ENCODE measurements around the gene COLQ.

COLQ gene

GRCh38 chr3:15521573-15521965, at the start of gene COLQ:
COLQ (minus strand) TSS chr3:15521706; CDS start chr3:15521625, 81 bp downstream.
- no peaks in the 10 kb centered on the region for H3K4me1 ChIP-seq (ENCODE audit: control insufficient read depth, insufficient read depth, low read length)
- H3K36me3 ChIP-seq (ENCODE audit: control insufficient read depth, insufficient read depth, low read length), result no peaks in the 10 kb centered on the region
- no peak within 1 kb of the TSS for H3K9ac ChIP-seq (ENCODE audit: low read depth, low read length)
- peak within 1 kb of the TSS; percentile 1 for H3K4me3 ChIP-seq (ENCODE audit: low read depth, low read length)
- peaks cover 15% of the 10 kb centered on the region for H3K27me3 ChIP-seq (ENCODE audit: control insufficient read depth, insufficient read depth, low read length)
- H3K9me3 ChIP-seq (ENCODE audit: control insufficient read depth, insufficient read depth, low read length), result no peaks in the 10 kb centered on the region

GRCh38 chr3:15563190-15563589, 41.7 kb upstream of the COLQ start:
- H3K9me3 ChIP-seq (ENCODE audit: control insufficient read depth, insufficient read depth, low read length), result no peaks in the 10 kb centered on the region
- H3K4me1 ChIP-seq (ENCODE audit: control insufficient read depth, insufficient read depth, low read length), result no peaks in the 10 kb centered on the region
- no peak overlapping the region for H3K9ac ChIP-seq (ENCODE audit: low read depth, low read length)
- no peak overlapping the region for H3K4me3 ChIP-seq (ENCODE audit: low read depth, low read length)
- H3K27me3 ChIP-seq (ENCODE audit: control insufficient read depth, insufficient read depth, low read length), result no peaks in the 10 kb centered on the region
- peaks cover 21% of the 10 kb centered on the region for H3K36me3 ChIP-seq (ENCODE audit: control insufficient read depth, insufficient read depth, low read length)

DNA sequence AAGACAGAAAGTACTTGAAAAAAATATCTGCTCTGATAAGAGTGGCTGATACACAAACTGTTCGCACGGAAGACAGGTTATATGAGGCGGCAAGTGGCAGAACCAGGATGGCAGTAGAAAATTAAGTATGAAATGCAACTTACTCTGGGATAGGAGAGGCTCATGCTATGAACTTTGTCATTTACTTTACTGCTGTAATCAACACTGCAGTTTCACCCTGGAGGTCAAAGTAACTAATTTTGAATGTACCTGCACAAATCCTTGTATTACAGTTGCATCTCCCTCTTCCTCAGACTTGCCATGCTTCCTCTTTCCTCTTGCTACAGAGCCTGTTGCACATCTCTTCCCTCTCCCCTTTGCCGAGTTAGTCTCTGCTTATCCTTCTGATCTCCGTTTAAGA, 41.1 kb upstream of the COLQ start:
- H3K36me3 ChIP-seq (ENCODE audit: control insufficient read depth, insufficient read depth, low read length), result peaks cover 18% of the 10 kb centered on the region
- H3K9me3 ChIP-seq (ENCODE audit: control insufficient read depth, insufficient read depth, low read length), result no peaks in the 10 kb centered on the region
- no peaks in the 10 kb centered on the region for H3K27me3 ChIP-seq (ENCODE audit: control insufficient read depth, insufficient read depth, low read length)
- no peak overlapping the region for H3K9ac ChIP-seq (ENCODE audit: low read depth, low read length)
- H3K4me3 ChIP-seq (ENCODE audit: low read depth, low read length), result no peak overlapping the region
- H3K4me1 ChIP-seq (ENCODE audit: control insufficient read depth, insufficient read depth, low read length), result peaks cover 2% of the 10 kb centered on the region

GRCh38 chr3:15558581-15558980, 37.1 kb upstream of the COLQ start:
- Histone ChIP-seq H3K27me3 (ENCODE audit: control insufficient read depth, insufficient read depth, low read length) (no peaks in the 10 kb centered on the region), H3K4me1 (ENCODE audit: control insufficient read depth, insufficient read depth, low read length) (peaks cover 2% of the 10 kb centered on the region), H3K9me3 (ENCODE audit: control insufficient read depth, insufficient read depth, low read length) (no peaks in the 10 kb centered on the region), H3K9ac (ENCODE audit: low read depth, low read length) (no peak overlapping the region), H3K4me3 (ENCODE audit: low read depth, low read length) (no peak overlapping the region), H3K36me3 (ENCODE audit: control insufficient read depth, insufficient read depth, low read length) (peaks cover 12% of the 10 kb centered on the region)

GRCh38 chr3:15557511-15557946, 36.0 kb upstream of the COLQ start:
- H3K4me1 ChIP-seq (ENCODE audit: control insufficient read depth, insufficient read depth, low read length), result peaks cover 2% of the 10 kb centered on the region
- peaks cover 2% of the 10 kb centered on the region for H3K36me3 ChIP-seq (ENCODE audit: control insufficient read depth, insufficient read depth, low read length)
- no peaks in the 10 kb centered on the region for H3K9me3 ChIP-seq (ENCODE audit: control insufficient read depth, insufficient read depth, low read length)
- H3K27me3 ChIP-seq (ENCODE audit: control insufficient read depth, insufficient read depth, low read length), result no peaks in the 10 kb centered on the region
- no peak overlapping the region for H3K9ac ChIP-seq (ENCODE audit: low read depth, low read length)
- no peak overlapping the region for H3K4me3 ChIP-seq (ENCODE audit: low read depth, low read length)

- no peaks in the 10 kb centered on the region for H3K36me3 ChIP-seq (ENCODE audit: control insufficient read depth, insufficient read depth, low read length)
- H3K9ac ChIP-seq (ENCODE audit: low read depth, low read length), result no peak overlapping the region
- no peaks in the 10 kb centered on the region for H3K27me3 ChIP-seq (ENCODE audit: control insufficient read depth, insufficient read depth, low read length)
- peaks cover 2% of the 10 kb centered on the region for H3K4me1 ChIP-seq (ENCODE audit: control insufficient read depth, insufficient read depth, low read length)
- H3K9me3 ChIP-seq (ENCODE audit: control insufficient read depth, insufficient read depth, low read length), result no peaks in the 10 kb centered on the region
- no peak overlapping the region for H3K4me3 ChIP-seq (ENCODE audit: low read depth, low read length)
Measured at GRCh38 chr3:15556512-15556911, 35.0 kb upstream of the COLQ start.

GRCh38 chr3:15553749-15554148, 32.2 kb upstream of the COLQ start:
- no peak overlapping the region for H3K4me3 ChIP-seq (ENCODE audit: low read depth, low read length)

GRCh38 chr3:15551902-15552301, 30.4 kb upstream of the COLQ start:
- Histone ChIP-seq H3K9me3 (ENCODE audit: control insufficient read depth, insufficient read depth, low read length) (no peaks in the 10 kb centered on the region), H3K36me3 (ENCODE audit: control insufficient read depth, insufficient read depth, low read length) (no peaks in the 10 kb centered on the region)

More at GRCh38 chr3:15553749-15554148, 32.2 kb upstream of the COLQ start:
- no peak overlapping the region for H3K9ac ChIP-seq (ENCODE audit: low read depth, low read length)
- H3K4me1 ChIP-seq (ENCODE audit: control insufficient read depth, insufficient read depth, low read length), result peaks cover 2% of the 10 kb centered on the region
- H3K27me3 ChIP-seq (ENCODE audit: control insufficient read depth, insufficient read depth, low read length), result no peaks in the 10 kb centered on the region
- no peaks in the 10 kb centered on the region for H3K36me3 ChIP-seq (ENCODE audit: control insufficient read depth, insufficient read depth, low read length)
- H3K9me3 ChIP-seq (ENCODE audit: control insufficient read depth, insufficient read depth, low read length), result no peaks in the 10 kb centered on the region

GRCh38 chr3:15549846-15550245, 28.3 kb upstream of the COLQ start:
- Histone ChIP-seq H3K27me3 (ENCODE audit: control insufficient read depth, insufficient read depth, low read length) (no peaks in the 10 kb centered on the region), H3K4me1 (ENCODE audit: control insufficient read depth, insufficient read depth, low read length) (no peaks in the 10 kb centered on the region), H3K9ac (ENCODE audit: low read depth, low read length) (no peak overlapping the region), H3K4me3 (ENCODE audit: low read depth, low read length) (no peak overlapping the region), H3K9me3 (ENCODE audit: control insufficient read depth, insufficient read depth, low read length) (no peaks in the 10 kb centered on the region), H3K36me3 (ENCODE audit: control insufficient read depth, insufficient read depth, low read length) (no peaks in the 10 kb centered on the region)

More at GRCh38 chr3:15551902-15552301, 30.4 kb upstream of the COLQ start:
- no peak overlapping the region for H3K4me3 ChIP-seq (ENCODE audit: low read depth, low read length)
- H3K4me1 ChIP-seq (ENCODE audit: control insufficient read depth, insufficient read depth, low read length), result no peaks in the 10 kb centered on the region
- no peaks in the 10 kb centered on the region for H3K27me3 ChIP-seq (ENCODE audit: control insufficient read depth, insufficient read depth, low read length)
- H3K9ac ChIP-seq (ENCODE audit: low read depth, low read length), result no peak overlapping the region

DNA sequence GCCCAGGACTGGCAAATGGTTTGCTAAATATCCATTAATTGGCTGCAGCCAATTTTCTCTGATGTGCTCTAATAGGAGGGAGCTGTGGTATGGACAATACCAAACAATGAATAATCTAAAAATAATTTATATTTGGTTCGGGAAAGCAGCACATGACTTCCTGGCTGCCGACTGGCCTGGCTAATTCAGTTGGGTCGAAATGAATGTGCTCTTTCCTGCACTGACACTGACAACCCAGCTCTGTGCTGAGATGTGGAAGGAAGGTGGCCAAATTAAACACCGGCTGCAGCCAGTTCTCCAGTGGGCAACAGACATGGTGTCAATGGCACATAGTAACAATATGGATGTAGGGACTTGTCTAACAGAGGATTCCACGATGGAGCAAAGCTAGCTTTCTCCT, 21.1 kb upstream of the COLQ start:
- no peaks in the 10 kb centered on the region for H3K9me3 ChIP-seq (ENCODE audit: control insufficient read depth, insufficient read depth, low read length)
- H3K27me3 ChIP-seq (ENCODE audit: control insufficient read depth, insufficient read depth, low read length), result no peaks in the 10 kb centered on the region
- H3K4me1 ChIP-seq (ENCODE audit: control insufficient read depth, insufficient read depth, low read length), result no peaks in the 10 kb centered on the region
- H3K4me3 ChIP-seq (ENCODE audit: low read depth, low read length), result no peak overlapping the region
- no peak overlapping the region for H3K9ac ChIP-seq (ENCODE audit: low read depth, low read length)
- H3K36me3 ChIP-seq (ENCODE audit: control insufficient read depth, insufficient read depth, low read length), result no peaks in the 10 kb centered on the region

DNA sequence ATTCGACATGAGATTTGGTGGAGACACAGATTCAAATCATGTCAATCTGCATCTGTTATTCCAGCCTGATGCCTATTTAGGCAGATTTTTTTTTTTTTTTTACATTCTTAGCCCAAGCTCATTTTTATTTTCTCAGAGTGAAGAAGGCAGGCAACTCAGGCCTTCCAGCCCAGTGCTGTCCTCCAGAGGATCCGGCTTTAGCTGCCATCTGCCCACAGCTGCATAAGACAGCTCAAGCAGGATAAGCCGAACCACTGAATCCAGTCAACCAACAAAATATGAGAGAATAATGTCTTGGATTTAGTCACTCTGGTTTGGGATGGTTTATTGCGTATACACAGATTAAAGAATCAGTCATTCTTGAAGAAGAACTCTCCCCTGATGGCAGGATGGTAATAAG, 19.9 kb upstream of the COLQ start:
- H3K27me3 ChIP-seq (ENCODE audit: control insufficient read depth, insufficient read depth, low read length), result no peaks in the 10 kb centered on the region
- H3K4me3 ChIP-seq (ENCODE audit: low read depth, low read length), result no peak overlapping the region
- H3K9ac ChIP-seq (ENCODE audit: low read depth, low read length), result no peak overlapping the region
- no peaks in the 10 kb centered on the region for H3K4me1 ChIP-seq (ENCODE audit: control insufficient read depth, insufficient read depth, low read length)
- no peaks in the 10 kb centered on the region for H3K36me3 ChIP-seq (ENCODE audit: control insufficient read depth, insufficient read depth, low read length)
- no peaks in the 10 kb centered on the region for H3K9me3 ChIP-seq (ENCODE audit: control insufficient read depth, insufficient read depth, low read length)

- no peak overlapping the region for H3K9ac ChIP-seq (ENCODE audit: low read depth, low read length)
- H3K9me3 ChIP-seq (ENCODE audit: control insufficient read depth, insufficient read depth, low read length), result no peaks in the 10 kb centered on the region
- no peaks in the 10 kb centered on the region for H3K36me3 ChIP-seq (ENCODE audit: control insufficient read depth, insufficient read depth, low read length)
- no peaks in the 10 kb centered on the region for H3K4me1 ChIP-seq (ENCODE audit: control insufficient read depth, insufficient read depth, low read length)
- H3K27me3 ChIP-seq (ENCODE audit: control insufficient read depth, insufficient read depth, low read length), result no peaks in the 10 kb centered on the region
- no peak overlapping the region for H3K4me3 ChIP-seq (ENCODE audit: low read depth, low read length)
Measured at GRCh38 chr3:15539066-15539465, 17.6 kb upstream of the COLQ start.

- H3K4me3 ChIP-seq (ENCODE audit: low read depth, low read length), result no peak overlapping the region
- no peaks in the 10 kb centered on the region for H3K9me3 ChIP-seq (ENCODE audit: control insufficient read depth, insufficient read depth, low read length)
- no peaks in the 10 kb centered on the region for H3K27me3 ChIP-seq (ENCODE audit: control insufficient read depth, insufficient read depth, low read length)
- H3K9ac ChIP-seq (ENCODE audit: low read depth, low read length), result no peak overlapping the region
- H3K36me3 ChIP-seq (ENCODE audit: control insufficient read depth, insufficient read depth, low read length), result no peaks in the 10 kb centered on the region
- H3K4me1 ChIP-seq (ENCODE audit: control insufficient read depth, insufficient read depth, low read length), result no peaks in the 10 kb centered on the region
Measured at GRCh38 chr3:15538345-15538744, 16.8 kb upstream of the COLQ start.

All from iPS-15b (cell line).